ENCODE data around the gene WHRN.

WHRN gene

DNA sequence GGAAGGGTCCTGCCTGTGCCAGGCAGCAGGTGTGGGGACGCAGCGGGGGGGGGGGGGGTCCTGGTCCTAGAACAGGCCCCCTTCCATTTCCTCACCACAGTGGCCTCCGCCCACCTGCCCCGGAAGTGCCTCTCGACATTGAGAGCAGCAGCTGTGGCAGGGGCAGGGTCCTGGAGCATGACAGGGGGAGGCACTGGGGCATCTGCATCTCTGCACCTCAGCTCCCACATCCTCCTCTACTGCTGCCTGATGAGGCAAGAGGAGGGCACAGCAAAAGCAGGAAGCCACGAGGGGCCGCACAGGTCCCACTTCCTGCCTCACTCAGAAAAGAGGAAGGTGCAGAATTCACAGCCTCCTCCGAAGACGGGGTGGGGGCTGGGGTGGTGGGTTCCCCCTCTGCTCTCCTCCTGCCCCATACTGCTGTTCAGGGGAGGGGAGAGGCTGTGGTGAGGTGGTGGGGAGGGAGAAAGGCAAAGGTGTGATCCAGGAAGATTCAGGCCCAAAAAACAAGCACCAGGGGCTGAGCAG is 132.3 kb downstream of the WHRN start:
- Histone ChIP-seq H3K9me3 (ENCODE audit: control insufficient read depth, low read length) (no peaks in the 10 kb centered on the region), H3K27ac (no peak overlapping the region), H3K79me2 (no peaks in the 10 kb centered on the region), H3K4me2 (ENCODE audit: low read length) (no peak overlapping the region), H3K36me3 (ENCODE audit: control insufficient read depth, insufficient read depth, low read length) (no peaks in the 10 kb centered on the region), H3K4me1 (no peaks in the 10 kb centered on the region), H3K4me3 (ENCODE audit: low read depth, low read length) (no peak overlapping the region), H3K9ac (no peak overlapping the region), H3K27me3 (ENCODE audit: control insufficient read depth, insufficient read depth, low read length) (no peaks in the 10 kb centered on the region), H2AFZ (no peak overlapping the region)
- TF ChIP-seq, protein P1, sequence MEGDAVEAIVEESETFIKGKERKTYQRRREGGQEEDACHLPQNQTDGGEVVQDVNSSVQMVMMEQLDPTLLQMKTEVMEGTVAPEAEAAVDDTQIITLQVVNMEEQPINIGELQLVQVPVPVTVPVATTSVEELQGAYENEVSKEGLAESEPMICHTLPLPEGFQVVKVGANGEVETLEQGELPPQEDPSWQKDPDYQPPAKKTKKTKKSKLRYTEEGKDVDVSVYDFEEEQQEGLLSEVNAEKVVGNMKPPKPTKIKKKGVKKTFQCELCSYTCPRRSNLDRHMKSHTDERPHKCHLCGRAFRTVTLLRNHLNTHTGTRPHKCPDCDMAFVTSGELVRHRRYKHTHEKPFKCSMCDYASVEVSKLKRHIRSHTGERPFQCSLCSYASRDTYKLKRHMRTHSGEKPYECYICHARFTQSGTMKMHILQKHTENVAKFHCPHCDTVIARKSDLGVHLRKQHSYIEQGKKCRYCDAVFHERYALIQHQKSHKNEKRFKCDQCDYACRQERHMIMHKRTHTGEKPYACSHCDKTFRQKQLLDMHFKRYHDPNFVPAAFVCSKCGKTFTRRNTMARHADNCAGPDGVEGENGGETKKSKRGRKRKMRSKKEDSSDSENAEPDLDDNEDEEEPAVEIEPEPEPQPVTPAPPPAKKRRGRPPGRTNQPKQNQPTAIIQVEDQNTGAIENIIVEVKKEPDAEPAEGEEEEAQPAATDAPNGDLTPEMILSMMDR (IDR thresholded peaks at IDR 0.05), result no peak

DNA sequence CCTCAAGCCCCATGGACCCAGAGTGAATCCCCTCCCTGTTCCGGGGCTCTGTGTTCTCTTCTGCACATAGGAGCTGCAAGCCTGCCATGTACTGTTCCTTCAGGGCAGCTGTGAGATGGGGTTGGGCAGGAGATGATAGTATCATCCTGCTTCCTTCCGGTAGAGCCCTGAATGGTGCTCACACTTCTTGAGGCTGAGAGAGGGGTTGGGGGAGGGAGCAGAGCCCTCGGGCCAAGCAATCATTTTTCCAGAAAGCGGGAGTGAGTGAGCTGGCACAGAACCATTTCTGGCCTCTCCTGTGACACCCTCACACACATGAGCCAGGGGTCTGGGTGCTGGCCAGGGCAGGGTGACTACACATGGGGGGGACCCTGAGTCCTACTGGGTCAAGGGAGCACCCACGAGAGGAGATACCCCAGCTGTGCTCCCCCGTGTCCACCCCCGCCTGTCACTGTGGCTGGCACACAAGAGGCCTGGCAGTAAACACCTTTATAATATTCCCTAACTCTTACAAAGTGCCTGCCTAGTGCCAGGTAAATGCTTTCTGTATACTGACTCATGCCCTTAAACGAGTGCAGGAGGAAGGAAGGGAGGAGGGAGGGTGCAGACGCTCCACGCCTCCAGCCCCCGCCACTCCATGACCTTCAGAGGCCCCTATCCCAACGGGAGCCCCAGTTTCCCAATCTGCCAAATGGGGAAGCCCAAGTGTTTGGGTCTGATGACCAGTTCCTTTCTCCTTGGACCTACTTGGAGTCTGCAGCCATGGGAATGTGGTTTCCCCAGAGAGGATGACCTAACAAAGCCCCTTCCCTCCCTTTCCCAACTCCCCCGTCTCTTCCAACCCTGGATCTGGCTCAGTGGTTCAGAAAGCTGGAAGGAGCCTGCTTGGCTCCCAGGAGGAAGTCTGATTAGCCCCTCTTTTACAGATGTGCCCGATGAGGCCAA is 133.0 kb downstream of the WHRN start:
- Histone ChIP-seq H3K79me2 (no peaks in the 10 kb centered on the region), H3K27ac (no peak overlapping the region), H3K36me3 (ENCODE audit: control insufficient read depth, insufficient read depth, low read length) (no peaks in the 10 kb centered on the region), H3K4me1 (no peaks in the 10 kb centered on the region), H3K4me3 (ENCODE audit: low read depth, low read length) (no peak overlapping the region), H3K27me3 (ENCODE audit: control insufficient read depth, insufficient read depth, low read length) (no peaks in the 10 kb centered on the region), H3K9me3 (ENCODE audit: control insufficient read depth, low read length) (no peaks in the 10 kb centered on the region), H2AFZ (no peak overlapping the region), H3K4me2 (ENCODE audit: low read length) (no peak overlapping the region), H3K9ac (no peak overlapping the region)
- TF ChIP-seq, protein P1 (IDR thresholded peaks at IDR 0.05), result no peak

DNA sequence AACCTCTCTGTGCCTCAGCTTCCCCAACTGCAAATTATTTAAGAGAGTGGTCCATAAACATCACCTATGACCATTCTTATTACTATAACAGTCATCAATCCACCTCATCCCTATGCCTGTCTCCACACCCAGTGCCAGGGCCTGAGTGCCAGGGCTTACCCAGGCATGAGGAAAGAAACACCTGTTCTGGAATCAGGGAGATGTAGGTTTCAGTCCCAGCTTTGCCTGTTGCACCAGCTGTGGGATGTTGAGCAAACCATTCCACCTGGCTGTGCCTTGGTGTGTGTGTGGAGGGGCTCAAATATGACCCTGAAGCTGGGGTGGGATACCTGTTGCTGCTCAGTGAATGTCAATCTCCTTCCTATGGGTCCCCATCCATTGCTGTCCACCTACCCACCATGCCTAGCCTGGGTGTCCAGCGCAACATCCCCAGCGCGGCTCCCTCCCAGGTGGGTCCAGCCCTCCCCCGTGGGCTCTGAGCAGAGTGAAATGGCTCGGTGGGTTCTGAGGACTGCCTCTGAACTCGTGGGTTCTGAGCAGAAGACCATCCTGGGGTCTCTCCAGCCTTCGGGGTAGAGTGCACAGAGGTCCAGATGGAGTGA is 133.8 kb downstream of the WHRN start:
- Histone ChIP-seq H3K79me2 (no peaks in the 10 kb centered on the region), H3K27ac (no peak overlapping the region), H3K27me3 (ENCODE audit: control insufficient read depth, insufficient read depth, low read length) (no peaks in the 10 kb centered on the region), H3K9ac (no peak overlapping the region), H3K4me2 (ENCODE audit: low read length) (no peak overlapping the region), H3K4me3 (ENCODE audit: low read depth, low read length) (no peak overlapping the region), H2AFZ (no peak overlapping the region), H3K4me1 (no peaks in the 10 kb centered on the region), H3K36me3 (ENCODE audit: control insufficient read depth, insufficient read depth, low read length) (no peaks in the 10 kb centered on the region), H3K9me3 (ENCODE audit: control insufficient read depth, low read length) (no peaks in the 10 kb centered on the region)
- TF ChIP-seq, protein P1 (IDR thresholded peaks at IDR 0.05), result no peak

- no peaks in the 10 kb centered on the region for H3K79me2 ChIP-seq
- H2AFZ ChIP-seq, result no peak overlapping the region
- no peaks in the 10 kb centered on the region for H3K36me3 ChIP-seq (ENCODE audit: control insufficient read depth, insufficient read depth, low read length)
- H3K4me1 ChIP-seq, result no peaks in the 10 kb centered on the region
- H3K9ac ChIP-seq, result no peak overlapping the region
- TF ChIP-seq, protein P1 (IDR thresholded peaks at IDR 0.05), result no peak
- H3K27me3 ChIP-seq (ENCODE audit: control insufficient read depth, insufficient read depth, low read length), result no peaks in the 10 kb centered on the region
- H3K9me3 ChIP-seq (ENCODE audit: control insufficient read depth, low read length), result no peaks in the 10 kb centered on the region
- no peak overlapping the region for H3K27ac ChIP-seq
- no peak overlapping the region for H3K4me3 ChIP-seq (ENCODE audit: low read depth, low read length)
- H3K4me2 ChIP-seq (ENCODE audit: low read length), result no peak overlapping the region
Measured at GRCh38 chr9:114370968-114371320, 134.3 kb downstream of the WHRN start.

Data from parathyroid adenoma (tissue), 2 donors.